Loucy (cell line): ENCODE results near the gene TNP2.

Experiments used
- H2AFZ ChIP-seq: fragments of 200-600 bp; sonication (generic); 2 replicates; pipeline ENCODE4 v1.6.0; 2016; ENCODE audit warnings: antibody characterized with exemption, mild to moderate bottlenecking, low read length, moderate library complexity
- H3F3A ChIP-seq: fragments of 200-600 bp; 2 replicates; pipeline ENCODE4 v1.6.0; 2016; ENCODE audit warnings: antibody characterized with exemption, low read depth, mild to moderate bottlenecking
- H3K27me3 ChIP-seq: fragments of 200-600 bp; sonication (generic); 2 replicates; pipeline ENCODE4 v1.6.1; 2014; ENCODE audit warnings: low read length, mild to moderate bottlenecking; ENCODE audit not compliant: insufficient read depth, poor library complexity, severe bottlenecking
- H3K36me3 ChIP-seq: fragments of 200-600 bp; sonication (generic); 2 replicates; pipeline ENCODE4 v1.6.1; 2016; ENCODE audit warnings: low read length; ENCODE audit not compliant: insufficient read depth
- H3K4me1 ChIP-seq: fragments of 200-600 bp; sonication (generic); 2 replicates; pipeline ENCODE4 v1.5.1; 2014; ENCODE audit warnings: low read length, mild to moderate bottlenecking; ENCODE audit not compliant: insufficient read depth, poor library complexity, severe bottlenecking
- H3K4me2 ChIP-seq: fragments of 200-600 bp; sonication (generic); 2 replicates; pipeline ENCODE4 v1.6.0; 2014; ENCODE audit warnings: antibody characterized with exemption, low read length, low read depth, mild to moderate bottlenecking; ENCODE audit not compliant: poor library complexity, severe bottlenecking
- H3K4me3 ChIP-seq: fragments of 200-600 bp; sonication (generic); 2 replicates; pipeline ENCODE4 v1.5.1; 2014; ENCODE audit warnings: low read length, mild to moderate bottlenecking, mixed read lengths; ENCODE audit not compliant: poor library complexity, severe bottlenecking
- H3K79me2 ChIP-seq: fragments of 200-600 bp; sonication (generic); 2 replicates; pipeline ENCODE4 v1.6.1; 2014; ENCODE audit warnings: low read length; ENCODE audit not compliant: insufficient read depth
- H3K9ac ChIP-seq: fragments of 200-600 bp; sonication (generic); 2 replicates; pipeline ENCODE4 v1.6.0; 2014; ENCODE audit warnings: mild to moderate bottlenecking, low read depth, low read length, moderate library complexity; ENCODE audit not compliant: poor library complexity, severe bottlenecking
- H3K9me2 ChIP-seq: fragments of 200-600 bp; sonication (generic); replicated peaks from 2 replicates; pipeline ENCODE4 v1.6.1; 2016; ENCODE audit warnings: low read depth, low read length, mixed read lengths
- H3K9me3 ChIP-seq: fragments of 200-600 bp; sonication (generic); 2 replicates; pipeline ENCODE4 v1.6.1; 2014; ENCODE audit warnings: mild to moderate bottlenecking, antibody characterized with exemption, low read length, low read depth; ENCODE audit not compliant: insufficient read depth
- H4K20me1 ChIP-seq: fragments of 200-600 bp; sonication (generic); 2 replicates; pipeline ENCODE4 v1.6.0; 2014; ENCODE audit warnings: antibody characterized with exemption, low read length, mild to moderate bottlenecking; ENCODE audit not compliant: insufficient read depth, poor library complexity, severe bottlenecking
- CTCF ChIP-seq: fragments of 200-600 bp; sonication (generic); conservative IDR thresholded peaks from 2 replicates; pipeline ENCODE4 v1.5.1; 2014; ENCODE audit warnings: mild to moderate bottlenecking, antibody characterized with exemption, low read length
- EZH2phosphoT487 ChIP-seq: fragments of 200-600 bp; IDR thresholded peaks from 2 replicates; pipeline ENCODE4 v1.6.1; 2018; ENCODE audit warnings: antibody characterized with exemption, mild to moderate bottlenecking, moderate library complexity, borderline replicate concordance

TNP2 gene

GRCh38 chr16:11231367-11231970 is 37.7 kb downstream of the TNP2 start:
- no peak overlapping the region for H3K9ac ChIP-seq
- no peaks in the 10 kb centered on the region for H3K36me3 ChIP-seq
- H3K4me2 ChIP-seq = no peak overlapping the region
- no peaks in the 10 kb centered on the region for H3K79me2 ChIP-seq
- H3K9me2 ChIP-seq = no peaks in the 10 kb centered on the region
- H3K4me3 ChIP-seq = no peak overlapping the region
- no peak for TF ChIP-seq CTCF
- no peak for TF ChIP-seq EZH2phosphoT487
- H3K4me1 ChIP-seq = peaks cover 20% of the 10 kb centered on the region
- H2AFZ ChIP-seq = no peak overlapping the region
- no peaks in the 10 kb centered on the region for H3K27me3 ChIP-seq
- H4K20me1 ChIP-seq = no peaks in the 10 kb centered on the region
- no peaks in the 10 kb centered on the region for H3K9me3 ChIP-seq
- H3F3A ChIP-seq = no peaks in the 10 kb centered on the region

GRCh38 chr16:11229906-11230305 is 39.2 kb downstream of the TNP2 start:
- H3K4me2 ChIP-seq = no peak overlapping the region
- no peaks in the 10 kb centered on the region for H4K20me1 ChIP-seq
- no peak for TF ChIP-seq EZH2phosphoT487
- no peak for TF ChIP-seq CTCF
- H3K36me3 ChIP-seq = no peaks in the 10 kb centered on the region
- no peaks in the 10 kb centered on the region for H3K79me2 ChIP-seq
- no peak overlapping the region for H3K9ac ChIP-seq
- no peaks in the 10 kb centered on the region for H3F3A ChIP-seq
- H3K4me3 ChIP-seq = no peak overlapping the region
- no peak overlapping the region for H2AFZ ChIP-seq
- peaks cover 20% of the 10 kb centered on the region for H3K4me1 ChIP-seq
- H3K9me2 ChIP-seq = no peaks in the 10 kb centered on the region
- H3K9me3 ChIP-seq = no peaks in the 10 kb centered on the region
- H3K27me3 ChIP-seq = no peaks in the 10 kb centered on the region

GRCh38 chr16:11229432-11229831 is 39.7 kb downstream of the TNP2 start:
- Histone ChIP-seq H3K27me3 (no peaks in the 10 kb centered on the region), H3K36me3 (no peaks in the 10 kb centered on the region), H3K9ac (no peak overlapping the region), H4K20me1 (no peaks in the 10 kb centered on the region), H2AFZ (no peak overlapping the region), H3K79me2 (no peaks in the 10 kb centered on the region), H3F3A (no peaks in the 10 kb centered on the region), H3K4me2 (no peak overlapping the region), H3K4me1 (peaks cover 20% of the 10 kb centered on the region), H3K4me3 (no peak overlapping the region), H3K9me3 (no peaks in the 10 kb centered on the region), H3K9me2 (no peaks in the 10 kb centered on the region)
- TF ChIP-seq EZH2phosphoT487 (no peak), CTCF (no peak)
